IMR-90 (cell line): ENCODE measurements around the gene CAMTA1. TPM values are rescaled to one million over a fixed set of nuclear protein-coding genes. Genes with fewer than 3 reads are reported as not detected.

Experiments used
- ATAC-seq: fragments of 200-7000 bp; cut with Tn5 transposase; 2 replicates; pipeline ENCODE4 v1.9.1; 2020; ENCODE audit warnings: low read depth, mild to moderate bottlenecking, moderate library complexity
- BruUV-seq: library from RNA; stranded (reverse); fragments of 400-500 nt; replicated peaks from 2 replicates; lab custom pipeline; 2021; lab: Mats Ljungman, UMichigan
- CTCF ChIA-PET: fragments of 300-600 bp; formaldehyde crosslinking; extraction: SDS; loops from one replicate; lab custom pipeline; 2021; ENCODE audit warnings: antibody characterized with exemption; lab: Yijun Ruan, JAX
- POLR2A ChIA-PET: fragments of 300-600 bp; sonication (Branson Sonifier 250); formaldehyde crosslinking; loops from one replicate; lab custom pipeline; 2022; ENCODE audit warnings: antibody characterized with exemption; ENCODE audit not compliant: unreplicated experiment; lab: Charles Lee
- DNase-seq: peaks from one replicate; pipeline ENCODE4 v3.0.0; 2013
- H2AFZ ChIP-seq: replicated peaks from 2 replicates; pipeline ENCODE3; 2013; ENCODE audit warnings: low read length, mild to moderate bottlenecking; ENCODE audit not compliant: poor library complexity
- H2AK5ac ChIP-seq: 2 replicates; pipeline ENCODE4 v1.6.1; 2013; ENCODE audit warnings: low read depth, low read length, inconsistent platforms
- H2AK9ac ChIP-seq: replicated peaks from 2 replicates; pipeline ENCODE3; 2013; ENCODE audit warnings: mild to moderate bottlenecking, low read depth, low read length, moderate library complexity; ENCODE audit not compliant: poor library complexity
- H2BK120ac ChIP-seq: 2 replicates; pipeline ENCODE4 v1.6.1; 2013; ENCODE audit warnings: low read depth, low read length, inconsistent platforms
- H2BK15ac ChIP-seq: 3 replicates; pipeline ENCODE4 v1.6.1; 2013; ENCODE audit warnings: low read depth, low read length, inconsistent platforms
- H2BK20ac ChIP-seq: 2 replicates; pipeline ENCODE4 v1.6.1; 2013; ENCODE audit warnings: low read depth, mild to moderate bottlenecking, inconsistent platforms, low read length, moderate library complexity
- H2BK5ac ChIP-seq: 2 replicates; pipeline ENCODE4 v1.6.1; 2013; ENCODE audit warnings: mild to moderate bottlenecking, low read depth, low read length, inconsistent platforms; ENCODE audit not compliant: poor library complexity, severe bottlenecking
- H3K14ac ChIP-seq: replicated peaks from 2 replicates; pipeline ENCODE4 v1.6.1; 2013; ENCODE audit warnings: low read depth, low read length, inconsistent platforms
- H3K18ac ChIP-seq: 2 replicates; pipeline ENCODE4 v1.6.1; 2013; ENCODE audit warnings: low read depth, low read length, control low read depth
- H3K23ac ChIP-seq: 2 replicates; pipeline ENCODE4 v1.6.1; 2013; ENCODE audit warnings: low read depth, low read length, inconsistent platforms
- H3K27ac ChIP-seq: 2 replicates; pipeline ENCODE4 v1.5.1; 2013; ENCODE audit warnings: mild to moderate bottlenecking, control low read depth, low read length; ENCODE audit not compliant: insufficient read depth
- H3K27me3 ChIP-seq: 2 replicates; pipeline ENCODE4 v1.6.1; 2013; ENCODE audit warnings: low read length; ENCODE audit not compliant: control insufficient read depth, insufficient read depth
- H3K36me3 ChIP-seq: 2 replicates; pipeline ENCODE4 v1.6.1; 2013; ENCODE audit warnings: low read length, mixed read lengths; ENCODE audit not compliant: control insufficient read depth, insufficient read depth
- H3K4ac ChIP-seq: 2 replicates; pipeline ENCODE4 v1.6.1; 2013; ENCODE audit warnings: low read depth, low read length, inconsistent platforms
- H3K4me1 ChIP-seq: 2 replicates; pipeline ENCODE4 v1.6.1; 2013; ENCODE audit warnings: low read length, mixed read lengths; ENCODE audit not compliant: control insufficient read depth, insufficient read depth
- H3K4me2 ChIP-seq: 2 replicates; pipeline ENCODE4 v1.6.1; 2013; ENCODE audit warnings: low read depth, mild to moderate bottlenecking, control low read depth, low read length, moderate library complexity
- H3K4me3 ChIP-seq: 2 replicates; pipeline ENCODE4 v1.5.1; 2013; ENCODE audit warnings: low read depth, mild to moderate bottlenecking, control low read depth, low read length, moderate library complexity; ENCODE audit not compliant: insufficient read depth
- H3K56ac ChIP-seq: 2 replicates; pipeline ENCODE4 v1.6.1; 2013; ENCODE audit warnings: low read length, inconsistent platforms; ENCODE audit not compliant: insufficient read depth; ENCODE audit errors: extremely low read depth
- H3K79me1 ChIP-seq, 2 experiments: 2 replicates each; pipeline ENCODE4 v1.6.1; 2013; ENCODE audit warnings: low read length in 2 of 2, inconsistent platforms in 1 of 2, low read depth in 1 of 2
- H3K9ac ChIP-seq: 2 replicates; pipeline ENCODE4 v1.6.1; 2013; ENCODE audit warnings: low read depth, low read length, control low read depth
- H3K9me1 ChIP-seq: 2 replicates; pipeline ENCODE4 v1.6.1; 2013; ENCODE audit warnings: low read length, inconsistent platforms; ENCODE audit not compliant: insufficient read depth
- H3K9me3 ChIP-seq: 2 replicates; pipeline ENCODE4 v1.6.1; 2013; ENCODE audit warnings: low read length; ENCODE audit not compliant: control insufficient read depth, insufficient read depth
- H4K20me1 ChIP-seq: 2 replicates; pipeline ENCODE4 v1.6.1; 2013; ENCODE audit warnings: low read length, inconsistent platforms; ENCODE audit not compliant: insufficient read depth
- H4K5ac ChIP-seq: 2 replicates; pipeline ENCODE4 v1.6.1; 2013; ENCODE audit warnings: mild to moderate bottlenecking, low read depth, low read length, control low read depth
- H4K8ac ChIP-seq, 2 experiments: 2 replicates each; pipeline ENCODE4 v1.6.1; 2013; ENCODE audit warnings: low read depth in 2 of 2, low read length in 2 of 2, control low read depth in 1 of 2, inconsistent platforms in 1 of 2
- H4K91ac ChIP-seq: 2 replicates; pipeline ENCODE4 v1.6.1; 2013; ENCODE audit warnings: low read depth, low read length, inconsistent platforms; ENCODE audit not compliant: insufficient read depth
- BHLHE40 ChIP-seq: fragments of 150-350 bp; IDR thresholded peaks from 2 replicates; pipeline ENCODE4 v1.6.1; 2016; ENCODE audit warnings: mild to moderate bottlenecking, low read depth, low read length
- CEBPB ChIP-seq: IDR thresholded peaks from 2 replicates; pipeline ENCODE4 v1.6.1; 2012; ENCODE audit warnings: low read depth, low read length, improper control_type of control experiment
- FOS ChIP-seq: fragments of 150-350 bp; IDR thresholded peaks from 2 replicates; pipeline ENCODE4 v1.6.1; 2016; ENCODE audit warnings: low read depth, low read length
- WGBS, 2 experiments: methylation state at CpG; one replicate each; pipeline versions ENCODE4 v1.1.5 to v1.1.7; 2013; ENCODE audit warnings: missing lambda C conversion rate in 2 of 2; ENCODE audit not compliant: insufficient read length in 1 of 2; ENCODE audit errors: extremely low coverage in 2 of 2; 5-methylcytosine and 5-hydroxymethylcytosine counted together
- dilution Hi-C: fragments of 300-500 bp; cut with HindIII; formaldehyde crosslinking; loops from one replicate; pipeline ENCODE4 v1.14.3; 2018; ENCODE audit warnings: low sequenced_read_pairs; ENCODE audit not compliant: unreplicated experiment
- in situ Hi-C: fragments of 300-500 bp; cut with MboI; formaldehyde crosslinking; loops from 3 replicates; pipeline ENCODE4 v1.14.3; 2019; ENCODE audit warnings: low sequenced_read_pairs, inconsistent platforms, mixed read lengths
- intact Hi-C: fragments of 100-400 bp; cut with micrococcal nuclease; formaldehyde crosslinking; loops from 2 replicates; pipeline ENCODE4 v1.10.0; 2022
- polyA plus RNA-seq, 3 experiments: library from polyadenylated mRNA; depleted of rRNA; stranded (reverse); fragments of >200 nt; gene quantifications; 2 replicates each; pipeline ENCODE4 v1.2.3, GENCODE V29; 2012; ENCODE audit warnings: low replicate concordance in 1 of 3
- total RNA-seq: library from RNA; depleted of rRNA; stranded (reverse); fragments of >200 nt; gene quantifications from 2 replicates; pipeline ENCODE4 v1.2.3, GENCODE V29; 2012
- TF ChIP-seq, protein P1 (sequence below): fragments of 150-350 bp; IDR thresholded peaks from 2 replicates; pipeline ENCODE4 v1.6.1; 2016; ENCODE audit warnings: low read depth, mild to moderate bottlenecking, low read length, moderate library complexity, borderline replicate concordance

The CAMTA1 gene
- total and polyA plus RNA-seq, 2 of the 4 experiments (the other 2 are of a cell fraction): 35.5 to 74.3 TPM

- Histone ChIP-seq H3K14ac (no peak overlapping the region), H2BK5ac (no peak overlapping the region), H4K8ac (no peak overlapping the region), H3K4me3 (no peak overlapping the region), H4K20me1 (no peaks in the 10 kb centered on the region), H2BK120ac (peak overlapping the region; percentile 62; the same call in 1 of the 2 replicates), H3K18ac (no peak overlapping the region), H3K4me2 (no peak overlapping the region), H2AFZ (peak overlapping the region; percentile 7), H2BK15ac (no peak overlapping the region), H2AK5ac (no peak overlapping the region), H3K9ac (no peak overlapping the region), H2BK20ac (0 out of 2 replicates have a peak overlapping the region, but pooled peaks have one; percentile 20), H4K5ac (no peak overlapping the region), H3K36me3 (no peaks in the 10 kb centered on the region), H2AK9ac (no peak overlapping the region), H3K4me1 (peaks cover 12% of the 10 kb centered on the region), H3K79me1 (no peaks in the 10 kb centered on the region), H3K27ac (no peak overlapping the region), H4K91ac (no peak overlapping the region), H3K56ac (no peak overlapping the region), H3K27me3 (no peaks in the 10 kb centered on the region), H3K23ac (no peak overlapping the region), H3K9me1 (peaks cover 16% of the 10 kb centered on the region), H3K4ac (no peak overlapping the region), H3K9me3 (no peaks in the 10 kb centered on the region)
- in situ Hi-C loops: loop anchor here (10.0 kb wide), 1 partner anchor 433 kb away; no protein-coding TSS in a partner anchor
- ATAC-seq (no peak), DNase-seq (no peak)
- ChIA-PET CTCF (no interaction called here), POLR2A (no interaction called here)
- WGBS, 2 experiments: no CpG with 5 or more reads among the region's 5 CpGs
- no peak for TF ChIP-seq FOS
- TF ChIP-seq CEBPB: no peak
- TF ChIP-seq, protein P1, sequence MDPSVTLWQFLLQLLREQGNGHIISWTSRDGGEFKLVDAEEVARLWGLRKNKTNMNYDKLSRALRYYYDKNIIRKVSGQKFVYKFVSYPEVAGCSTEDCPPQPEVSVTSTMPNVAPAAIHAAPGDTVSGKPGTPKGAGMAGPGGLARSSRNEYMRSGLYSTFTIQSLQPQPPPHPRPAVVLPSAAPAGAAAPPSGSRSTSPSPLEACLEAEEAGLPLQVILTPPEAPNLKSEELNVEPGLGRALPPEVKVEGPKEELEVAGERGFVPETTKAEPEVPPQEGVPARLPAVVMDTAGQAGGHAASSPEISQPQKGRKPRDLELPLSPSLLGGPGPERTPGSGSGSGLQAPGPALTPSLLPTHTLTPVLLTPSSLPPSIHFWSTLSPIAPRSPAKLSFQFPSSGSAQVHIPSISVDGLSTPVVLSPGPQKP: no peak
- TF ChIP-seq BHLHE40: no peak
- intact Hi-C loops: no loop called here
- no TSS peak for BruUV-seq
- dilution Hi-C loops: no loop called here
These were observed 442.4 kb downstream of the CAMTA1 start for GRCh38 chr1:7227654-7228053.
